ENCODE data around the gene NR2E3.
"Not testable (repeated sequence)": the region's sequence is repeated elsewhere in the genome, so short reads cannot be mapped to it uniquely, and the experiment has no call there.

The NR2E3 gene

GRCh38 chr15:71820127-71820526, 9.8 kb downstream of the NR2E3 start:
- DNase-seq: no peak

GRCh38 chr15:71821547-71822129, 11.3 kb downstream of the NR2E3 start:
- DNase-seq: no peak

GRCh38 chr15:71822890-71823630, 12.7 kb downstream of the NR2E3 start:
- no peak for DNase-seq

- DNase-seq: no peak
These were observed 13.4 kb downstream of the NR2E3 start for GRCh38 chr15:71823801-71824200.

GRCh38 chr15:71825021-71825730, 14.8 kb downstream of the NR2E3 start:
- no peak for DNase-seq

GRCh38 chr15:71826196-71826595, 15.8 kb downstream of the NR2E3 start:
- DNase-seq: no peak

GRCh38 chr15:71830981-71831380, 20.6 kb downstream of the NR2E3 start:
- no peak for DNase-seq

- no peak for DNase-seq
These were observed 31.2 kb downstream of the NR2E3 start for GRCh38 chr15:71841563-71841962.

- no peak for DNase-seq
These were observed 34.6 kb downstream of the NR2E3 start for GRCh38 chr15:71844916-71845315.

- DNase-seq: no peak
These were observed 43.2 kb downstream of the NR2E3 start for GRCh38 chr15:71853543-71853942.

GRCh38 chr15:71858232-71858631, 47.9 kb downstream of the NR2E3 start:
- not testable (repeated sequence) for DNase-seq
